Esophagus muscularis mucosa (tissue), 4 donors: ENCODE data around the gene IL12RB2.
"Not testable (repeated sequence)": the region's sequence is repeated elsewhere in the genome, so short reads cannot be mapped to it uniquely, and the experiment has no call there.

Experiments used
- EP300 ChIP-seq: sonication (generic); formaldehyde crosslinking; IDR thresholded peaks from one replicate; pipeline ENCODE4 v1.6.1; 2017; ENCODE audit warnings: antibody characterized with exemption
- POLR2A ChIP-seq: fragments of 450-650 bp; IDR thresholded peaks from one replicate; pipeline ENCODE4 v1.6.1; 2017; ENCODE audit warnings: antibody characterized with exemption, moderate library complexity, mild to moderate bottlenecking, low read depth
- POLR2AphosphoS5 ChIP-seq, 2 donors: sonication (generic); formaldehyde crosslinking; IDR thresholded peaks; one replicate each; pipeline ENCODE4 v1.6.1; 2017; ENCODE audit warnings: antibody characterized with exemption in 2 of 2
- TF ChIP-seq, protein P1 (sequence below), 3 experiments: fragments of 200-600 bp in 2 of 3; fragments of 450-650 bp in 1 of 3; sonication (generic) in 2 of 3; IDR thresholded peaks; one replicate each; pipeline ENCODE4 v1.5.1; 2017 to 2019; ENCODE audit warnings: antibody characterized with exemption in 3 of 3, mild to moderate bottlenecking in 2 of 3, moderate library complexity in 1 of 3

DNA sequence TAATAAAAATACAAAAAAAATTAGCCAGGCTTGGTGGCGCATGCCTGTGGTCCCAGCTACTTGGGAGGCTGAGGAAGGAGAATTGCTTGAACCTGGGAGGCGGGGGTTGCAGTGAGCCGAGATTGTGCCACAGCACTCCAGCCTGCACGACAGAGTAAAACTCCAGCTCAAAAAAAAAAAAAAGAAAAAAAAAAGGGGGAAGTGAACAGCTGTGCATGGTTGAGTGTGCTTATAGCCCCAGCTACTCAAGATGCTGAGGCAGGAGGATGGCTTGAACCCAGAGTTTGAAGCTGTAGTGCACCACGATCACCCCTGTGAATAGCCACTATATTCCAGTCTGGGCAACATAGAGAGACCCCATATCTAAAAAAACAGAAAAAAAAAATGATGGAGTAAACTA is 138.3 kb downstream of the IL12RB2 start:
- TF ChIP-seq, protein P1, sequence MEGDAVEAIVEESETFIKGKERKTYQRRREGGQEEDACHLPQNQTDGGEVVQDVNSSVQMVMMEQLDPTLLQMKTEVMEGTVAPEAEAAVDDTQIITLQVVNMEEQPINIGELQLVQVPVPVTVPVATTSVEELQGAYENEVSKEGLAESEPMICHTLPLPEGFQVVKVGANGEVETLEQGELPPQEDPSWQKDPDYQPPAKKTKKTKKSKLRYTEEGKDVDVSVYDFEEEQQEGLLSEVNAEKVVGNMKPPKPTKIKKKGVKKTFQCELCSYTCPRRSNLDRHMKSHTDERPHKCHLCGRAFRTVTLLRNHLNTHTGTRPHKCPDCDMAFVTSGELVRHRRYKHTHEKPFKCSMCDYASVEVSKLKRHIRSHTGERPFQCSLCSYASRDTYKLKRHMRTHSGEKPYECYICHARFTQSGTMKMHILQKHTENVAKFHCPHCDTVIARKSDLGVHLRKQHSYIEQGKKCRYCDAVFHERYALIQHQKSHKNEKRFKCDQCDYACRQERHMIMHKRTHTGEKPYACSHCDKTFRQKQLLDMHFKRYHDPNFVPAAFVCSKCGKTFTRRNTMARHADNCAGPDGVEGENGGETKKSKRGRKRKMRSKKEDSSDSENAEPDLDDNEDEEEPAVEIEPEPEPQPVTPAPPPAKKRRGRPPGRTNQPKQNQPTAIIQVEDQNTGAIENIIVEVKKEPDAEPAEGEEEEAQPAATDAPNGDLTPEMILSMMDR (IDR thresholded peaks at IDR 0.05): not testable (repeated sequence)
- TF ChIP-seq POLR2A; EP300; POLR2AphosphoS5 (IDR thresholded peaks at IDR 0.05): not testable (repeated sequence)
